Tongue (tissue), 2 donors: ENCODE measurements around the gene PLCG2. TPM values are rescaled to one million over a fixed set of nuclear protein-coding genes. Genes with fewer than 3 reads are reported as not detected.
A peak's percentile ranks its signal among the peaks of the same experiment; 100 is the strongest.
"Not testable (repeated sequence)": the region's sequence is repeated elsewhere in the genome, so short reads cannot be mapped to it uniquely, and the experiment has no call there.

Source experiments
- DNase-seq: peaks from one replicate; pipeline ENCODE4 v3.0.0-alpha.2; 2015
- total RNA-seq: library from RNA; depleted of rRNA; stranded (reverse); fragments of >200 nt; gene quantifications from one replicate; pipeline ENCODE4 v1.2.3, GENCODE V29; 2014

The PLCG2 gene
- total RNA-seq, 1 donor from 2014 or later, result 10.4 TPM

- no peak for DNase-seq
These were observed 69.3 kb downstream of the PLCG2 start for GRCh38 chr16:81848306-81848853.

- no peak for DNase-seq
These were observed 71.3 kb downstream of the PLCG2 start for GRCh38 chr16:81850197-81850944.

GRCh38 chr16:81852347-81852746 is 73.3 kb downstream of the PLCG2 start:
- no peak for DNase-seq

GRCh38 chr16:81855552-81856153 is 76.6 kb downstream of the PLCG2 start:
- no peak for DNase-seq

GRCh38 chr16:81860287-81861266 is 81.5 kb downstream of the PLCG2 start:
- DNase-seq, result no peak

- no peak for DNase-seq
These were observed 82.4 kb downstream of the PLCG2 start for GRCh38 chr16:81861503-81861902.

- DNase-seq, result peak; percentile 63
These were observed 82.8 kb downstream of the PLCG2 start for GRCh38 chr16:81861915-81862314.

- no peak for DNase-seq
These were observed 84.7 kb downstream of the PLCG2 start for GRCh38 chr16:81863630-81864352.

- DNase-seq, result no peak
These were observed 85.7 kb downstream of the PLCG2 start for GRCh38 chr16:81864646-81865382.

- DNase-seq, result no peak
These were observed 87.8 kb downstream of the PLCG2 start for GRCh38 chr16:81866820-81867440.

- DNase-seq, result no peak
These were observed 89.1 kb downstream of the PLCG2 start for GRCh38 chr16:81868057-81868748.

GRCh38 chr16:81869326-81869725 is 90.2 kb downstream of the PLCG2 start:
- no peak for DNase-seq

GRCh38 chr16:81873206-81873605 is 94.1 kb downstream of the PLCG2 start:
- DNase-seq, result no peak

- DNase-seq, result peak; percentile 51
These were observed 95.0 kb downstream of the PLCG2 start for GRCh38 chr16:81873843-81874752.

- DNase-seq, result no peak
These were observed 96.4 kb downstream of the PLCG2 start for GRCh38 chr16:81875461-81875860.

GRCh38 chr16:81876273-81876900 is 97.3 kb downstream of the PLCG2 start:
- DNase-seq, result no peak

GRCh38 chr16:81877490-81877889 is 98.4 kb downstream of the PLCG2 start:
- not testable (repeated sequence) for DNase-seq

- no peak for DNase-seq
These were observed 99.4 kb downstream of the PLCG2 start for GRCh38 chr16:81878529-81878928.
